Naive B cell (primary cell): ENCODE results near the gene KRTAP10-1. TPM values are rescaled to one million over a fixed set of nuclear protein-coding genes. Genes with fewer than 3 reads are reported as not detected.
"Not testable (repeated sequence)": the region's sequence is repeated elsewhere in the genome, so short reads cannot be mapped to it uniquely, and the experiment has no call there.

Source experiments
- ATAC-seq, 2 donors: fragments of 150-1000 bp; cut with Tn5 transposase; 2 replicates each; pipeline ENCODE4 v1.10.0; 2021; ENCODE audit warnings: low read depth in 2 of 2, mild to moderate bottlenecking in 2 of 2, moderate library complexity in 2 of 2
- DNase-seq: peaks from one replicate; pipeline ENCODE4 v3.0.0; 2022
- H3K27ac Mint-ChIP-seq, 6 donors: one replicate each; pipeline ENCODE4 v1.8.0; 2020 to 2022; ENCODE audit warnings: mild to moderate bottlenecking in 6 of 6, mixed read lengths in 6 of 6, moderate library complexity in 5 of 6, inconsistent platforms in 2 of 6
- H3K27me3 Mint-ChIP-seq, 3 donors: one replicate each; pipeline ENCODE4 v1.8.0; 2021 to 2022; ENCODE audit warnings: mixed read lengths in 3 of 3, mild to moderate bottlenecking in 1 of 3
- H3K36me3 Mint-ChIP-seq, 2 donors: one replicate each; pipeline ENCODE4 v1.8.0; 2020 to 2022; ENCODE audit warnings: mixed read lengths in 2 of 2, inconsistent platforms in 1 of 2, mild to moderate bottlenecking in 1 of 2
- H3K4me1 Mint-ChIP-seq, 3 donors: one replicate each; pipeline ENCODE4 v1.8.0; 2020 to 2022; ENCODE audit warnings: mixed read lengths in 3 of 3, inconsistent platforms in 1 of 3, mild to moderate bottlenecking in 1 of 3, moderate library complexity in 1 of 3
- H3K4me3 Mint-ChIP-seq, 8 donors: one replicate each; pipeline ENCODE4 v1.8.0; 2020 to 2022; ENCODE audit warnings: mild to moderate bottlenecking in 8 of 8, mixed read lengths in 8 of 8, moderate library complexity in 8 of 8, inconsistent platforms in 2 of 8
- H3K9me3 Mint-ChIP-seq, 7 donors: one replicate each; pipeline ENCODE4 v1.8.0; 2020 to 2022; ENCODE audit warnings: mixed read lengths in 7 of 7, mild to moderate bottlenecking in 5 of 7, inconsistent platforms in 2 of 7, moderate library complexity in 1 of 7
- polyA plus RNA-seq, 6 donors: library from polyadenylated mRNA; unstranded; fragments of 300-500 nt; fragmentation: Illumina TruSeq; gene quantifications; one replicate each; pipeline ENCODE4 v1.2.3, GENCODE V29; 2021; ENCODE audit warnings: low read depth in 6 of 6

The KRTAP10-1 gene, protein sequence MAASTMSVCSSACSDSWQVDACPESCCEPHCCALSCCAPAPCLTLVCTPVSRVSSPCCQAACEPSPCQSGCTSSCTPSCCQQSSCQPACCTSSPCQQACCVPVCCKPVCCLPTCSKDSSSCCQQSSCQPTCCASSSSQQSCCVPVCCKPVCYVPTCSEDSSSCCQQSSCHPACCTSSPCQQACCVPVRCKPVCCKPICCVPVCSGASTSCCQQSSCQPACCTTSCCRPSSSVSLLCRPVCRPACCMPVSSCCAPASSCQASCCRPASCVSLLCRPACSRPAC
- polyA plus RNA-seq, result not detected

DNA sequence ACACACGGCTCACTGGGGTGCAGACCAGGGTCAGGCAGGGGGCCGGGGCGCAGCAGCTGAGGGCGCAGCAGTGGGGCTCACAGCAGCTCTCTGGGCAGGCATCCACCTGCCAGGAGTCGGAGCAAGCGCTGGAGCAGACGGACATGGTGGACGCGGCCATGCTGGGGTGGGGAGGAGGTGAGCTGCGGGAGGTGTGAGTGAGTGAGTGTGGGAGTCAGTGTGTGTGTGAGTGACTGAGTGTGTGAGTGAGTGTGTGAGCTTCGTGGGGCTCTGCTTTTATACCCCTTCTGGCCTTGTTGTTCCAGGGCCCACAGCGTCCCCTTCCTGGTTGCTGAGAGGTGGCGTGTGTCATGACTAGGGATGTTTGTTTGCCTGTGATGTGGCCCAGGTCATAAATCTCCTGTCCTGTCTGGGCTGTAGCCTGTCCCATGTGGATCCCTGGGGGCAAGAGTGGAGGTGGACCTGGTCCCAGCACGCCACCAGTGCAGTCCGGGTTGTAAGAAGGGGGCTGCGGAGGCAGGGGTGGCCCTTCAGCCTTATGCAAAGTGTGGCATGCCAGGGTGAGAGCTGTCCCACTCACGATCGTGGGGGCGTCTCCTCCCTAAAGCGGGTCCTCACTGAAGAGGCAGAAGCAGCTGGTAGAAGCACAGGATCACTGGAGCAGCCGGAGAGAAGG is at the start of gene KRTAP10-1:
KRTAP10-1 (minus strand) TSS at position 205 of the 676 bp plus-strand sequence; CDS start at position 160, 45 bp downstream.
- ATAC-seq, result no peak
- Mint-ChIP-seq H3K27me3 (peaks cover 15 to 42% (median 33%) of the 10 kb centered on the region in 3 donors), H3K4me3 (peak within 1 kb of the TSS in 1 of 8 donors; percentile 73), H3K9me3 (peaks cover 0 to 4% (median 0%) of the 10 kb centered on the region in 7 donors), H3K36me3 (no peaks in the 10 kb centered on the region), H3K27ac (no peak within 1 kb of the TSS), H3K4me1 (no peaks in the 10 kb centered on the region)
- no peak for DNase-seq

DNA sequence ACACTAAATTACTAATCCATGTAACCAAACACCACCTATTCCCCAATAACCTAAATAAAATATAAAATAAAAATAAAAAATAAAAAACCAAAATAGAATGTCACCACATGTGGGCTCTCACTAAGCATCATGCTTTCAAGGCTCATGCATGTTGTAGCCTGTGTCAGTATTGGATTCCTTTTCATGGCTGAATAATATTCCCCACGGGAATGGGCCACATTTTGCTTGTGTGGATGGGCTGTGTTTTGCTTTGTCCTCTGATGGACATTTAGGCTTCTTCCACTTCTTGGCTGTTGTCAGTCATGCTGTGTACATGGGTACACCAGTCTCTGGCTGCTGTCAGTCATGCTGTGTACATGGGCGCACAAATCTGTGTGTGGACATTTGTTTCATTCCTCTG is 49.1 kb upstream of the KRTAP10-1 start:
- peaks cover 0 to 10% of the 10 kb centered on the region in 2 donors for H3K36me3 Mint-ChIP-seq
- ATAC-seq, result no peak
- peaks cover 33 to 71% (median 60%) of the 10 kb centered on the region in 3 donors for H3K27me3 Mint-ChIP-seq
- no peaks in the 10 kb centered on the region for H3K4me1 Mint-ChIP-seq
- H3K9me3 Mint-ChIP-seq, result peaks cover 0 to 7% (median 4%) of the 10 kb centered on the region in 7 donors
- no peak for DNase-seq
- H3K27ac Mint-ChIP-seq, result no peak overlapping the region
- H3K4me3 Mint-ChIP-seq, result no peak overlapping the region

DNA sequence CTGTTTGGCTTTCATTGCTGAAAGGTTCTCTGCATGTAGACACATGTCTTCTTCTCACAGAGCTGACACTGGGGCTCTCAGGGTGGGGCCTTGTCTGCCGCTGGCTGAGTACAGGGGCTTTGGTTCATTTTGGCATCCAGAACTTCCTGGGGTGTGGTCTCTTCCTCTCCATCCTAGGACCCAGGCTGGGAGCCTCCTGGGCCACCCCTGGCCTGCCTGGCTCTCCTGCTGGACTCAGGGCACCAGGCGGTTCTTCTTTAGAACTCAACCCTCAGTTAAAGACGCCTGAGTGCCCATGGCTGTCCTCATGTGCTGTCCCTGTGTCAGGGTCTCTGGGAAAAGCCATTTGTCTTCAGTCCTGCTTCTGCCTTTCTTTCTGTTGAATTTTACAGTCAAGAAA is 45.9 kb upstream of the KRTAP10-1 start:
- Mint-ChIP-seq H3K9me3 (peaks cover 11 to 32% (median 25%) of the 10 kb centered on the region in 7 donors), H3K36me3 (peaks cover 9 to 34% of the 10 kb centered on the region in 2 donors), H3K4me1 (no peaks in the 10 kb centered on the region), H3K4me3 (no peak overlapping the region), H3K27ac (no peak overlapping the region), H3K27me3 (peaks cover 34 to 66% (median 64%) of the 10 kb centered on the region in 3 donors)
- DNase-seq (no peak), ATAC-seq (no peak)

DNA sequence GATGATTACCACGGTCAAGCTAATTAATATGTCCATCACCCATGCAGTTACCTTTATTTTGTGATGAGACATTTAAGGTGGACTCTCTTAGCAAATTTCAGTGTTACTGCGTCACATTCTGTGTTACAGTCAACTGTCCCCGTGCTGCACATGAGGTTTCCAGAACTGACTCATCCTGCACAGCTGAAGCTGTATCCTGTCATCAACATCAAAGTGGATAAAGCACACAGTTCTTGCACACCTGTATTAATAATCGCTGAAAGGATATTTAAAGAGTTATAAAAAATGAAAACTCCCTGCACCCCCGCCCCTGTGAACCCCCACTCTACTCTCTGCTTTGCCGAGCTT is 43.8 kb upstream of the KRTAP10-1 start:
- peaks cover 14 to 55% of the 10 kb centered on the region in 2 donors for H3K36me3 Mint-ChIP-seq
- no peak overlapping the region for H3K27ac Mint-ChIP-seq
- H3K9me3 Mint-ChIP-seq, result peaks cover 22 to 43% (median 36%) of the 10 kb centered on the region in 7 donors
- no peak overlapping the region for H3K4me3 Mint-ChIP-seq
- no peak for DNase-seq
- H3K4me1 Mint-ChIP-seq, result no peaks in the 10 kb centered on the region
- ATAC-seq, result no peak
- H3K27me3 Mint-ChIP-seq, result peaks cover 31 to 69% (median 66%) of the 10 kb centered on the region in 3 donors

DNA sequence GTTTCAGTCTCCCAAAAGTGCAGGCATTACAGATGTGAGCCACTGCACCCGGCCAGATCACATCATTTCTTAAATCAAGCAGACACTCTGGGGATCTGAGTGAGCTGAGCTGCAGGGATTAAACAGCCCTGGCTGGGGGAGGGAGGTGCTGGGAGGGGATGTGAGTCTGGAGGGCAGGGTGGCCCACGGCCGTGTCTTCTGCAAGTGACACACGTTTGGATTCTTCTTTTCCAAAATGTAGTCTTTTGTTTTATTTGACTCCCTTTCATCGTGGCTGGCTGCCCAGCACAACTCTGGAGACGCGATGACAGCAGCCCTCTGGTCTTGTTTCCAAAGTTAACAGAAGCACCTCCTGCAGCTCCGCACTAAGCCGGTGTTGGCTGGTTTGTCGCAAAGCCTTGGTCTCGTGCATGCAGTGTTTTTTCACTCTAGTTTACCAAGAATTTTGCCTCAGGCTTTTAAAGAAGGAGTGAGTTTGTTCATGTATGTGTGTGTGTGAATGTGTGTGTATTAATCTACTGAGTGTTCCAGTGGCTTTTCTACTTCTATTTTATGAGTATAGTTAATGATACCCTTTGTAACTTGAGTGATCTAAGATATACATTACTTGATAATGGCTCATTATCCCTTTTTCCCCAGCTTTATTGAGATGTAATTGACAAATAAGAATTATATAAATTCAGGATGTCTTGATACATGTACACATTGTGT is 43.2 kb upstream of the KRTAP10-1 start:
- Mint-ChIP-seq H3K4me3 (no peak overlapping the region), H3K36me3 (peaks cover 15 to 56% of the 10 kb centered on the region in 2 donors), H3K4me1 (no peaks in the 10 kb centered on the region), H3K27me3 (peaks cover 31 to 69% (median 69%) of the 10 kb centered on the region in 3 donors), H3K9me3 (peaks cover 22 to 46% (median 37%) of the 10 kb centered on the region in 7 donors), H3K27ac (peak overlapping the region in 1 of 6 donors; percentile 35)
- ATAC-seq (no peak), DNase-seq (no peak)

DNA sequence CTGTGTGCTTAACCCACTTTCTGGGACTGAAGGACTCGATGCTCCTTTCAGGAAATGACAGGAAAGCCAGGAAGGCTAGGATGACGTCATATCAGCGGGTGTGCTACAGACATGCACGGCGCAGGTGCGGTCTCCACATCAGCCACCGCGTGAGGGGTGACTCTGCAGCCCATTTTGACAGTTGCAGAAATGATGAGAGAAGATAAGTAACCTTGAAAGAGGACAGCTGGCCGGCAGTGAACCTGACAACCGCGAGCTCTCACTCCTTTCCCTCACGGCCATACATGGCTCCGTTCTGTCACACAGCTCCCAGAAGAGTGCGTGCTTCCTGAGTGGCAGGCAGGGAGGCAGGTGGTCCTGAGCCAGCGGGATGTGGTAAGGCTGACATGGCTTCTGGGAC is 42.1 kb upstream of the KRTAP10-1 start:
- ATAC-seq (no peak), DNase-seq (no peak)
- Mint-ChIP-seq H3K9me3 (peaks cover 23 to 58% (median 48%) of the 10 kb centered on the region in 7 donors), H3K36me3 (peaks cover 20 to 68% of the 10 kb centered on the region in 2 donors), H3K27ac (no peak overlapping the region), H3K4me1 (no peaks in the 10 kb centered on the region), H3K4me3 (no peak overlapping the region), H3K27me3 (peaks cover 25 to 64% (median 61%) of the 10 kb centered on the region in 3 donors)

DNA sequence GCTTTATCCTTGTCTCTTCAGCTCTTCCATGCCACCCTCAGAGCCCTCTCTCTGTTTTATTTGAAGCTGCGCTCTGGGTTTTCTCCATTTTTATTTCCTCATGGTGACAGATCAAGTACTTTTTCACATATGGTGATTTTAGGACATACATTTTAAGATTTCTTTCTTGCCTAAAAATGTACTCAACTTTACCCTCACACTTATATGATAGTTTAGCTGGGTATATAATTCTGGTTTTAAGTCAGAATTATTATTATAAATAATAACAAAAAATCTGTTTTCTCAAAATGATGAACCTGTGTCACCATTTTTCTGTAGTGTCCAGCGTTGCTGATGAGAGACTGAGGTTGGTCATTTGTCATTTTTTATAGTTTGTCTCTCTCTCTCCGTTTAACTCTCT is 41.2 kb upstream of the KRTAP10-1 start:
- Mint-ChIP-seq H3K27me3 (peaks cover 17 to 56% (median 52%) of the 10 kb centered on the region in 3 donors), H3K27ac (no peak overlapping the region)

DNA sequence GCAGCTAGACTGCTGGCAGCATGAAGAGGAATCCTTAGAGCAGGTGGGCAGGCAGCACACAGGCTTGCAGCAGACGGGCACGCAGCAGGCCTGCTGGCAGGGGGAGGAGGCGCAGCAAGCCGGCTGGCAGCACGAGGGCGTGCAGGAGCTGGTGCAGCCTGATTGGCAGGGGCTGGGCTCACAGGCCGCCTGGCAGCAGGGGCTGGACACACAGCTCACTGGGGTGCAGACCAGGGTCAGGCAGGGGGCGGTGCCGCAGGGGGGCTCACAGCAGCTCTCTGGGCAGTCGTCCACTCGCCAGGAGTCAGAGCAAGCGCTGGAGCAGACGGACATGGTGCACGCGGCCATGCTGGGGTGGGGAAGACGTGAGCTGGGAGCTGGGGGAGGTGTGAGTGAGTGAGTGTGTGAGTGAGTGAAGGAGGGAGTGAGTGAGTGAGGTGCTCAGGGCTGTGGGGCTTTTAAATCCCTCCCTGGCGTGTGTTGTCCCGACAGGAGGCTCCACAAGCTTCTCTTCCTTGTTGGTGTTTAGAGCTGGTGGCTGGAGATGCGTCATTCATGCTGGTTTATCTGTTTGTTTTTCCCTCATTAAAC is 40.3 kb upstream of the KRTAP10-1 start, which contains the start of gene KRTAP10-5:
KRTAP10-5 (minus strand) TSS at position 374 of the 591 bp plus-strand sequence; CDS start at position 348, 26 bp downstream.
- not testable (repeated sequence) for H3K4me1 Mint-ChIP-seq, ATAC-seq, H3K27ac Mint-ChIP-seq, DNase-seq, H3K4me3 Mint-ChIP-seq
- Mint-ChIP-seq H3K36me3 (peaks cover 25 to 68% of the 10 kb centered on the region in 2 donors), H3K27me3 (peaks cover 17 to 55% (median 52%) of the 10 kb centered on the region in 3 donors), H3K9me3 (peaks cover 25 to 66% (median 57%) of the 10 kb centered on the region in 7 donors)

More for the DNA sequence above, 41.2 kb upstream of the KRTAP10-1 start:
- peaks cover 20 to 74% of the 10 kb centered on the region in 2 donors for H3K36me3 Mint-ChIP-seq
- H3K9me3 Mint-ChIP-seq, result peaks cover 25 to 64% (median 54%) of the 10 kb centered on the region in 7 donors
- ATAC-seq, result no peak
- H3K4me1 Mint-ChIP-seq, result no peaks in the 10 kb centered on the region
- no peak for DNase-seq
- H3K4me3 Mint-ChIP-seq, result no peak overlapping the region

DNA sequence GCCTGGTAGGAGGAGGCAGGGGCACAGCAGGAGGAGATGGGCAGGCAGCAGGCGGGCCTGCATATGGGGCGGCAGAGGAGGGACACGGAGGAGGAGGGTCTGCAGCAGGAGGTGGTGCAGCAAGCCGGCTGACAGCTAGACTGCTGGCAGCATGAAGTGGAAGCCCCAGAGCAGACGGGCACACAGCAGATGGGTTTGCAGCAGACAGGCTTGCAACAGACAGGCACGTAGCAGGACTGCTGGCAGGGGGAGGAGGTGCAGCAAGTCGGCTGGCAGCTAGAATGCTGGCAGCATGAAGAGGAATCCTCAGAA is 39.8 kb upstream of the KRTAP10-1 start:
- ATAC-seq (no peak), DNase-seq (no peak)
- H3K36me3 Mint-ChIP-seq, result peaks cover 25 to 65% of the 10 kb centered on the region in 2 donors
- peaks cover 0 to 3% (median 2%) of the 10 kb centered on the region in 3 donors for H3K4me1 Mint-ChIP-seq
- H3K27me3 Mint-ChIP-seq, result peaks cover 14 to 55% (median 53%) of the 10 kb centered on the region in 3 donors
- no peak overlapping the region for H3K4me3 Mint-ChIP-seq
- peaks cover 24 to 64% (median 54%) of the 10 kb centered on the region in 7 donors for H3K9me3 Mint-ChIP-seq
- no peak overlapping the region for H3K27ac Mint-ChIP-seq

DNA sequence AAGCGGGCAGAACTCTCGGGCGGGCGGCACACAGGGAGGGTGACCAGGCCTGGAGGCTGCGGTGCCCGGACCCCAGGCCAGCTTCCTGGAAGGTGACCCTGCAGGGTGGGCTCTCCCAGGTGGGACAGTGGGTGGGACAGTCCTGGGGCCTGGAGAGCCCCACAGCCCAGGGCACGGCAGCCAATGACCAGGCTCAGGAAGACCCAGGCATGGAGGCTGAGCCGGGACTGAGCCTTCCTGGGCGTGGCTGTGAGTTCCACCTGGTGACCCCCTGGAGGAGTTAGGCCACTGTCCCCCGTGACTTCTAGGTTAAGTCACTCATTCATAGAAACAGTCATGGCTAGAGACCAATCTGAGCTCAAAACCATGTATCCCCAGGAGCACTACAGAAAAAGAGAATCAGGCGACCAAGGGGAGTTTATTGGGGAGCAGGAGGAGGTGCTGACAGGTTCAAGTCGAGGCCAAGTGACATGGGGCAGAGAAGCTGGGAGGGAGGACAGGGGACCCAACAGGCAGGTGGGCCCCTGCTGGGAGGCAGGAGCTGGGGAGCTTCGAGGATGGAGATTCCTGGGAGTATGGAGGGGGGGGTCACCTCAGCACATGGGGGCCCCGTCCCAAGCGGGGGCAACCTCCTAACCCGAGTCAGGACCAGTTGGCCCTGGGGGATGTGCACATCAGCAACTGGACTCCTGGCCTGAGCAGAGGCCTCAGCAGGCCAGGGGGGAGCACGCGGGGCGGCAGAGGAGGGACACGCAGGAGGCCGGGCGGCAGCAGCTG is 39.2 kb upstream of the KRTAP10-1 start:
- peaks cover 25 to 65% of the 10 kb centered on the region in 2 donors for H3K36me3 Mint-ChIP-seq
- H3K9me3 Mint-ChIP-seq, result peaks cover 24 to 64% (median 54%) of the 10 kb centered on the region in 7 donors
- H3K27ac Mint-ChIP-seq, result no peak overlapping the region
- H3K27me3 Mint-ChIP-seq, result peaks cover 11 to 55% (median 54%) of the 10 kb centered on the region in 3 donors
- DNase-seq, result no peak
- H3K4me3 Mint-ChIP-seq, result no peak overlapping the region
- ATAC-seq, result no peak
- H3K4me1 Mint-ChIP-seq, result peaks cover 0 to 8% (median 3%) of the 10 kb centered on the region in 3 donors

DNA sequence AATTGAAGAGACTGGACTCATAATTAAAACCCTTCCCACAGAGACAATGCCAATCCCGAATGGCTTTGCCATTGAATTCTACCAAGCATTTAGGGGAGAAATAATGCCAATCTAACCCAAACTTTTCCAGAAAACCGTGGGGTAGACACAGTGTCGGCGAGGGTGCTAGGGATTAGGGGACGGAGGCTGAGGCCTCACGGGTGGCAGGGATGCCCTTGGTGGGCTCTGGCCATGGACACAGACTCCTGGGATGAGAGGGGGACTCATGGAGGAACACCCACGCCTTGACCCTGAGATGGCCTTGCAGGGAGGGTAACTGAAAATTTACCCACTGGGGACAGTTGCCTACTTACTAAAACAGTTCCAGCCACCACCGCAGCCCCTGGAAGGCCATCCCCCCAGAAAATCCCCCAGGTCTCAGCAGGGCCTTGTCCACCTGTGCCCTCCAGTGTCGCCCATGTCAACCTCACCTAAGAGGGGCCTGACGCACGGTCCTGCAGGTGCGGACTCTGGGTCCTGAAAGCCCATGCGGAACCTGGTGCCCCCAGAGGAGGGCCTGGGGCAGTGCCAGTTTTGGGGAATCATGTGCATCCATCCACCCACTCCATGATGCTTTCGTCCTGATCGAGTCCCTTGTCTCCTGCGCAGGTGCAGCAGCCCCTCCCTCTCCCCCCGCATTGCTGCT is 38.5 kb upstream of the KRTAP10-1 start:
- ATAC-seq (no peak), DNase-seq (no peak)
- Mint-ChIP-seq H3K36me3 (peaks cover 25 to 65% of the 10 kb centered on the region in 2 donors), H3K27ac (no peak overlapping the region), H3K27me3 (peaks cover 8 to 55% (median 49%) of the 10 kb centered on the region in 3 donors), H3K9me3 (peaks cover 24 to 62% (median 54%) of the 10 kb centered on the region in 7 donors), H3K4me3 (no peak overlapping the region), H3K4me1 (peaks cover 0 to 8% (median 3%) of the 10 kb centered on the region in 3 donors)

DNA sequence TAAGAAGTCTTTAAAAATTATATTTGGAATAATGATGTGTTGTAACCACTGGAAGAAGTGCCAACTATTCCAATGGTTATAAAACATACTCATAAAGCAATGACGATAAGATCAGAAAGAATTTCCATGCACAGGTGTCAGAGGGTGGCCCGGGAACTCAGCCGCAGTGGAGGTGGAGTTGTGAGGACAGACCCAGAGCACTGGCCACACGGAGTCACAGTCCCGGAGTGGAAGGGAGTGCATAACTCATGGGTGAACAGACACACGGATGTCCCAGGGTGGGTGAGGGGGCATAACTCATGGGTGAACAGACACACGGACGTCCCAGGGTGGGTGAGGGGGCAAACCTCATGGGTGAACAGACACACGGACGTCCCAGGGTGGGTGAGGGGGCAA is 36.0 kb upstream of the KRTAP10-1 start:
- peak overlapping the region in 1 of 6 donors; percentile 22 for H3K27ac Mint-ChIP-seq
- H3K4me3 Mint-ChIP-seq, result no peak overlapping the region
- H3K4me1 Mint-ChIP-seq, result peaks cover 0 to 8% (median 3%) of the 10 kb centered on the region in 3 donors
- peaks cover 17 to 48% of the 10 kb centered on the region in 2 donors for H3K36me3 Mint-ChIP-seq
- H3K27me3 Mint-ChIP-seq, result peaks cover 16 to 72% (median 52%) of the 10 kb centered on the region in 3 donors
- ATAC-seq, result no peak
- no peak for DNase-seq
- H3K9me3 Mint-ChIP-seq, result peaks cover 17 to 43% (median 32%) of the 10 kb centered on the region in 7 donors
